HG03558 (cell line): ENCODE results near the gene CDK5RAP1.
"Not testable (repeated sequence)": the region's sequence is repeated elsewhere in the genome, so short reads cannot be mapped to it uniquely, and the experiment has no call there.

ENCODE experiments used
- ATAC-seq: cut with Tn5 transposase; IDR thresholded peaks from one replicate; pipeline ENCODE4 v1.9.1; 2021; ENCODE audit warnings: moderate number of reproducible peaks; ENCODE audit not compliant: unreplicated experiment; ENCODE audit errors: extremely low read depth

CDK5RAP1 gene

GRCh38 chr20:33401184-33401920 lies at the start of gene CDK5RAP1:
CDK5RAP1 (minus strand) TSS chr20:33401519; CDS start chr20:33397064, 4,455 bp downstream.
- no peak for ATAC-seq

GRCh38 chr20:33450867-33451266 lies 49.5 kb upstream of the CDK5RAP1 start:
- ATAC-seq, result no peak

- no peak for ATAC-seq
Observed at GRCh38 chr20:33445881-33446625, 44.7 kb upstream of the CDK5RAP1 start.

- no peak for ATAC-seq
Observed at GRCh38 chr20:33444797-33445560, 43.7 kb upstream of the CDK5RAP1 start.

GRCh38 chr20:33443512-33444239 lies 42.4 kb upstream of the CDK5RAP1 start, which contains the start of gene SNTA1:
SNTA1 (minus strand) TSS chr20:33443763; CDS start chr20:33443620, 143 bp downstream.
- ATAC-seq, result no peak

GRCh38 chr20:33443006-33443511 lies 41.7 kb upstream of the CDK5RAP1 start:
- ATAC-seq, result no peak

GRCh38 chr20:33442136-33443005 lies 41.1 kb upstream of the CDK5RAP1 start:
- no peak for ATAC-seq

GRCh38 chr20:33441142-33441955 lies 40.0 kb upstream of the CDK5RAP1 start:
- no peak for ATAC-seq

- not testable (repeated sequence) for ATAC-seq
Observed at GRCh38 chr20:33440562-33440961, 39.2 kb upstream of the CDK5RAP1 start.

- no peak for ATAC-seq
Observed at GRCh38 chr20:33438481-33438880, 37.2 kb upstream of the CDK5RAP1 start.

- no peak for ATAC-seq
Observed at GRCh38 chr20:33437141-33437911, 36.0 kb upstream of the CDK5RAP1 start.

GRCh38 chr20:33434434-33434833 lies 33.1 kb upstream of the CDK5RAP1 start:
- ATAC-seq, result no peak

GRCh38 chr20:33433465-33434234 lies 32.3 kb upstream of the CDK5RAP1 start:
- no peak for ATAC-seq

- ATAC-seq, result no peak
Observed at GRCh38 chr20:33431797-33432381, 30.6 kb upstream of the CDK5RAP1 start.

GRCh38 chr20:33423875-33424274 lies 22.6 kb upstream of the CDK5RAP1 start:
- ATAC-seq, result not testable (repeated sequence)

GRCh38 chr20:33423141-33423834 lies 22.0 kb upstream of the CDK5RAP1 start:
- ATAC-seq, result no peak
